SK-N-DZ (cell line): ENCODE results near the gene SHKBP1.

ENCODE experiments used
- DNase-seq: peaks from one replicate; pipeline ENCODE4 v3.0.0-alpha.2; 2015; ENCODE audit warnings: low spot score

Gene SHKBP1

DNA sequence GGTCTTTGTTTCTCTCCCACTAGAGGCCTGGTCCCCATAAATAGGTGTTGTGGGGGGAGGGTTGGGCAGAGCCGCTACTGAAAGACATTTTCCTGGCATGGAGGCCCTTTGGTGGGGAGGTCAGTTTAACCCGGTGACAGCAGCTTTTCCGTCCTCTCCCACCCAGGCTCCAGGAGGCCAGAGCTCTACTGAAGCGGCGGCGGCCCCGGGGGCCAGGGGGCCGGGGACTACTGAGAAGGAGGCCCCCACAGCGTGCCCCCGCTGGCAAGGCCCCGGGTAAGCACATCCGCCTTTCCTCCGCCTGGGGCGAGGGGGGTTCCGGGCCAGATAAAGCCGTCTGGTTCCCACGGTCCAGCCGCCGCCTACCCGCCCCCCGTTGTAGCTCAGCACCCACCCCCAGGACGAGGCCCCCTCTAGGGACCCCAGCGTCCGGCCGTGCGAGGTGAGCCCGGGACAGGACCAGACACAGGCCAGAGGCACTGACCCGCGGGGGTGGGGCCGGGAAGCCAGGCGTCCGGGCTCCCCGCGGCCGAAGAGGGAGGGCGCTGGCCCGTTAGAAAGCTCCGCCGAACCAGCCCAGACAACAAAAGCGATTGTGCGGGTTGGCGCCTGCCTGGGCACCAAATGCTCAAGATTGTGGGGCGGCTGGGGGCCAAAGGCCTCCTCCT lies 23.4 kb downstream of the SHKBP1 start:
- no peak for DNase-seq

DNA sequence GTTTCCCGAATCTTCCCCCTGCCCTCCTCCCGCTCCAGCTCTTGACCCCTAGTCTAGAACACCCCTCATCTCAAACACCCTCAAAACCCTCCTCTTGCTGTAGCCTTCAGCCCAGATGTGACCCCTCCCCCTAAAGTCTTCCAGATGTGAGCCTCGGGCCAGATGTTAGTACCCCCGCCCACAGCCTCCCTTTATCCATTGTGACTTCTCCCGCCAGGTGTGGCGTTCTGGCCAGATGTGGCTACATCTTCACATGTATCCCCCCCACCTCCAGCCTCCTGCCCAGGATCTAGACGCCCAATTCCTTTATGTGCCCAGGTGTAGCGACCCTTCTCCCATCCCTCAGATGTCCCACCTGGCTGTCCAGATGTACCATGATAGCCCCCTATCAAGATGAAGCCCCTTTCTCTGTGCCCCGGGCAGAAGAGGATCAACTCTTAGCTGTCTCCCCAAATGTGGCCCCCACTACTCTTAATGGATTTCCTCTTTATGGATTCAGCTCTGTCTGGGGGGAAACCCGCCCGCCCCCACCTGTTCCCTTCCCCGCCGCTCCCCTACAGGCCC lies 24.0 kb downstream of the SHKBP1 start:
- DNase-seq = no peak

DNA sequence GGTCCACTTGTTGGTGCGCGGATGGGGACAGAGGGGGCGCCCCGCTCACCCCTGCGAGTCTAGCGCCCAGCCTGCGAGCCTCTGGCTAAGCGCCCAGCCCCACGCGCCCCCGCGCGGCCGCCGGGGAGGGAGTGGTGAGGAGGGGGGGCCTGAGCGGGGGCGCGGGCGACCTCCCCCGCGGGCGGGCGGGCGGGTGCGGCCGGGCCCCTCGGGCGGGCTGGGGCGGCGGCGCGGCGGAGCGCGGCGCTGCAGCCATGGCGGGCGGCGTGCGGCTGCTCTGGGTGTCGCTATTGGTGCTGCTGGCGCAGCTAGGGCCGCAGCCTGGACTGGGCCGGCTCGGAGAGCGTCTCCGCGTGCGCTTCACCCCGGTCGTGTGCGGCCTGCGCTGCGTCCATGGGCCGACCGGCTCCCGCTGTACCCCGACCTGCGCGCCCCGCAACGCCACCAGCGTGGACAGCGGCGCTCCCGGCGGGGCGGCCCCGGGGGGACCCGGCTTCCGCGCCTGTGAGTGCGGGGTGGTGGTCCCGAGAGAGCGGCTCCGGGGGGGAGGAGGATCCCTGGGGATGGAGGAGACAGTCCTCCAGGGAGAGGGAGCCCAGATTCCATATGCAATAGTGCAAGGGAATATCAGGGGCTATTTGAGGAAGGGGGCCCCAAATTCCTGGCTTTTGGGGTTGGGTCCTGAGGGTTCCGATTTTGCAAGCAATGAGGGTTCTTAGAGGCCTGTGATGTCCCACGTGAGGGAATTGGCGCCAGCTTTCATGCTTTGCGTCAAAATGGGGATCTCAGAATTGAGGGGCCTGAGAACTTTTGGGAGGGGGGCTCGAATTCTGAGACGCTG lies 24.7 kb downstream of the SHKBP1 start, which contains the start of gene LTBP4:
LTBP4 (plus strand) TSS at position 236 of the 841 bp plus-strand sequence; CDS start at position 255, 19 bp downstream.
- no peak for DNase-seq

DNA sequence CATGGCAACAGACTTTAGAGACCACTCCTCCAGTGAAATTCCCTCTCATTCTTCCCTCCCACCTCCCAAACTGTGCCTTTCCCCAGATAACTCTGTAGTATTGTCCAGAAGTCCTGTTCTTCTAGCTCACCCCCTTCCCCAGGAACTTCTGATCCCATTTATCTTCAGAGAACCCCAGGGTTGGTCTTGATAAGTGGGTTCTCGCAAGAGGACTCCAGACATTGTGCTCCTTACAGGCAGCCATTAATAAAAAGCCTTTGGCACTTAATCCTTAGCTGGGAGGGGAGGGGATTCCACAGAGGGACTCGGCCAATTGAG lies 26.4 kb downstream of the SHKBP1 start:
- no peak for DNase-seq

DNA sequence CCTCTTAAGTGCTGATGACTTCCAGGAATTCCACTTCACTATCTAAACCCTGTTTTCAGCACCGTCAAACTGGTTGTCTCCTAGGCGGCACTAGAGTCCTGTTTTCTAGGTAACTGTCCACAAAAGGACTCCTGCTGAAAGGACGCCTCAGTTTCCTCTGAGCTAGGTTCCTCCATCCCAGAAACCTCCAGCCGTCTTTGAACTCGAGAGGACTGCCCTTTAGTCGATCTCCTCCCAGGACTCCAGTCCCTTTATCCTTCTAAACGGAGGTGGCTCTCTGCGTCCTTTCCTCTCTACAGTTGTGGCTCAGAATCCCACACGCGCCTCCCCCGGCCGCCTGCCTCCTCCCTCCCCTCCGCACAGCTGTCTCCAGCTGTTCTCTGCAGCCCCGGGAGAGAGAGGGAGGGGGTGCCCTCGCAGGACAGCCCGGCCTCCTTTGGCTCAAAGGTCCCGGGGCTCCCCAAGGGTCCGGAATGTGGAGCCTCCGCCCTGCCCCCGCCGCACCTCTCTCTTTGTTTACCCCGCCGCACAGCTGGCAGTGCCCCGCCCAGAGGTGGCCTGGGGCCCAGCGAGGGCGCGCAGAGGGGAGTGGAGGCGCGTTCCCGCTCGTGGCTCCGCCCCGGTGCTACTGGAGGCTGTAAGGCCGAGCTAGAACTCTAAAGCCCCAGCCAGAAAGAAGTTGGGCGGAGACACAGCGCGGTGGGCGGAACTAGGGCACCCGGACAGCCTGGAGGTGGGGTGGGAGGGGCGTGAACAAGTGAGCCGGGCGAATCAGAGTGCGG lies 26.9 kb downstream of the SHKBP1 start:
- DNase-seq = peak; percentile 91

DNA sequence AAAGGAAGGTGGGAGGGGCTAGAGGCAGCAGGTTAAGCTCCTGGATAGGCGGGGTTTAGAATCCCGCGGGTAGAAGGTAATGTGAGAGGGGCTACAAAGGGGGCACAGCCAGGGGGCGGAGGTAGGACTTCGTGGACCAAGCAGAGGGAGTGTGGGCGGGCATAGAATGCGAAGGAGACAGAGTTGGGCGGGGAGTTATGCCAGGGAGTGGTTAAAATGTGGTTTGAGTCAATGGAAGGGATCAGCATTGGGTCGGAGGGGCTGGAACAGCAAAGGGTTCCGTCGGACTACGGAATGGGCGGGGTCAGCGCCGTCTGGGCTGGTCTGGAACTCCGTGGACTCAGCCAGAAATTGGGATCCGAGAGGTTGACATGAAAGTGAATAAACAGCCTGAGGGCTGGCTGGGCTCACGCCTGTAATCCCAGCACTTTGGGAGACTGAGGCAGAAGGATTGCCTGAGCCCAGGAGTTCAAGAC lies 27.5 kb downstream of the SHKBP1 start:
- DNase-seq = no peak

DNA sequence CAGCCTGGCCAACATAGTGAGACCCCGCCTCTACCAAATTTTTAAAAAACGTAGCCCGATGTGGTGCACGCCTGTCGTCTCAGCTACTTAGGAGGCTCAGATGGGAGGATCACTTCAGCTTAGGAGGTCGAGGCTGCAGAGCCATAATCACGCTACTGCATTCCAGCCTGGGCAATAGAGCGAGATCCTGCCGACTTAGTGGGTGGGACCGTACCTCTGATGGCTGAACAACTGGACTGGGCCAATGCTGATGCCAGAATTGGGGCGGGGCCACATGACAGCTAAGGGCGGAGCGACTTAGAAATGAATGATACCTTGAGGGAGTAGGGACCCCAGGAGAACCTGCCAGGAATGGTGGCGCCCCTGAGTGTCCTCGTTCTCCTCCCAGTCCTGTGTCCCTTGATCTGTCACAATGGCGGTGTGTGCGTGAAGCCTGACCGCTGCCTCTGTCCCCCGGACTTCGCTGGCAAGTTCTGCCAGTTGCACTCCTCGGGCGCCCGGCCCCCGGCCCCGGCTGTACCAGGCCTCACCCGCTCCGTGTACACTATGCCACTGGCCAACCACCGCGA lies 28.1 kb downstream of the SHKBP1 start:
- no peak for DNase-seq

DNA sequence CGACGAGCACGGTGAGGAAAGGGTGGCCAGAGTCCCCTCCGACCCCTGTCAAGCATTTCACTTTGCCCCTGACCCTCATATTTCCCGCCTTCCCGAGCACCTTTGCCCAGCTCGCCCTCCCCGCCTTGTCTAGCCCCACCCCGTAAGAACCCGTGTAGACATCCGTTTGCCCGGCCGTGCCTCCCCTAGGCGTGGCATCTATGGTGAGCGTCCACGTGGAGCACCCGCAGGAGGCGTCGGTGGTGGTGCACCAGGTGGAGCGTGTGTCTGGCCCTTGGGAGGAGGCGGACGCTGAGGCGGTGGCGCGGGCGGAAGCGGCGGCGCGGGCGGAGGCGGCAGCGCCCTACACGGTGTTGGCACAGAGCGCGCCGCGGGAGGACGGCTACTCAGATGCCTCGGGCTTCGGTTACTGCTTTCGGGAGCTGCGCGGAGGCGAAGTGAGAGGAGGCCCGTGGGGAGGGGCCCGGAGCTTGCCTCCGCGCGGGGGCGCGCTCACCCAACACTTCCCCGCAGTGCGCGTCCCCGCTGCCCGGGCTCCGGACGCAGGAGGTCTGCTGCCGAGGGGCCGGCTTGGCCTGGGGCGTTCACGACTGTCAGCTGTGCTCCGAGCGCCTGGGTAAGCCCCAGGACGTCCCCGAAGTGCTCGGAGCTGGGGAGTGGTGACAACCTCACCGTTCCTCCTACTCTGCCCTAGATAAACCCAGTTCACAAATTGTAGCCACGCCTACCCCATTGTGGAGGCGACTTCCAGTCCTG lies 28.7 kb downstream of the SHKBP1 start:
- no peak for DNase-seq

DNA sequence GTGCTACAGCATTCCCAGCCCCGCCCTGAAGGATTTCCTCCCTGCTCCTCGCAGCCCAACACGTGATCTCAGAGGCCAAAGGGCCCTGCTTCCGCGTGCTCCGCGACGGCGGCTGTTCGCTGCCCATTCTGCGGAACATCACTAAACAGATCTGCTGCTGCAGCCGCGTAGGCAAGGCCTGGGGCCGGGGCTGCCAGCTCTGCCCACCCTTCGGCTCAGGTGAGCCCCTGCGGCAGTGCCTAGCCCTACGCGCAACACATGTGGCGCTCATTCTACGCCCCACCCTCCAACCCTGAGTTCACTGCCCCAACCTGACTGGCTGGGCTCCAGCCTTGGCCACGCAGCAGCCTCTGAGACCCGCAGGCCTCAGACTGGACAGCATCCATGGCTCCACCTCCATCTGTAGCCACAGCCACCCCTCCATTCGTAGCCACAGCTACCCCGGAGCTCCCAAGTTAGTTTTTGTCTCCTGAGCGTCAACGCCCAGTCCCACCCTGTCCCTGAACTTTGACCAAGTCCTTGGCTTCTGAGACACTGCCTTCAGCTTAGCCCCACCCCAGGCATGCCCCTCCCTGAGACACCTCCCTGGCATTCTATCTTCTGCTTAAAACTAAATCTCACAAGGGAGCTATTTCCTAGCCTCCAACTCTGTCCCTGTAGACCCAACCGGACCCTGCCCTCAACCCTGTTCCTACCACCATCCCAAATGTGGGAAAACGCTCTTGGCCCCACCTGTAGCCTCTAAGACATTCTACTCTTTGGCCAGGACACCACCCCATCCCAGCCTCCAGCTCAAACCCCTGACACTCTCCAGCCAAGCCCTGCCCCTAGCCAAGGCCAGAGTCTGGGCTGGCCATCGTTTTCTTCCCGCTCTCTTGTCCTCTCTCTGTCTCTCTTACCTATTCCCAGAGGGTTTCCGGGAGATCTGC lies 30.9 kb downstream of the SHKBP1 start:
- DNase-seq = no peak

DNA sequence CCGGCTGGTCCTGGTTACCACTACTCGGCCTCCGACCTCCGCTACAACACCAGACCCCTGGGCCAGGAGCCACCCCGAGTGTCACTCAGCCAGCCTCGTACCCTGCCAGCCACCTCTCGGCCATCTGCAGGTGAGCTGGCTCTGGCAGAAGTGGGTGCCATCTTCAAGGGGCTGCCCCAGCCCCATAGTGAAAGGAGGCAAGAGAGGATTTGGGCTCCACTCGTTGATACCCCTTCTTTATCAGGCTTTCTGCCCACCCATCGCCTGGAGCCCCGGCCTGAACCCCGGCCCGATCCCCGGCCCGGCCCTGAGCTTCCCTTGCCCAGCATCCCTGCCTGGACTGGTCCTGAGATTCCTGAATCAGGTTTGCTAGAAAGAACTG lies 31.6 kb downstream of the SHKBP1 start:
- DNase-seq = no peak

DNA sequence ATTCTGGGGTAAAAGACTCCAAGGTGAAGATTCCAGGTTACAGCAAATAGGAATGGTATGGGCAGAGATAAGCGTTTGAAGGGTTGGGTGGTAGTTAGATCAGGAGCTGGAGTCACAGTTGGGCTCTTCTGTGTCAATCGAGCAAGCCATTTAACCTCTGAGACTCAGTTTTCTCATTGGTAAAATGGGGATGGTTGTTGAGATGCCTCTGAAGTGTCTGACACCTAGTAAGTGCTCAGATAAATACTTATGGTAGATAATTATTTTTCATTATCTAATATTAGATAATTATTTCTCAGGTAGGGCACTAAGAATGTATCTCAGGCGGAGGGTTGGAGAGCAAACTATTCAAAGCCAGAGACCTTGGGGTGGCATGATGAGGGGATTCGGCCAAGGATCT lies 32.3 kb downstream of the SHKBP1 start:
- no peak for DNase-seq

DNA sequence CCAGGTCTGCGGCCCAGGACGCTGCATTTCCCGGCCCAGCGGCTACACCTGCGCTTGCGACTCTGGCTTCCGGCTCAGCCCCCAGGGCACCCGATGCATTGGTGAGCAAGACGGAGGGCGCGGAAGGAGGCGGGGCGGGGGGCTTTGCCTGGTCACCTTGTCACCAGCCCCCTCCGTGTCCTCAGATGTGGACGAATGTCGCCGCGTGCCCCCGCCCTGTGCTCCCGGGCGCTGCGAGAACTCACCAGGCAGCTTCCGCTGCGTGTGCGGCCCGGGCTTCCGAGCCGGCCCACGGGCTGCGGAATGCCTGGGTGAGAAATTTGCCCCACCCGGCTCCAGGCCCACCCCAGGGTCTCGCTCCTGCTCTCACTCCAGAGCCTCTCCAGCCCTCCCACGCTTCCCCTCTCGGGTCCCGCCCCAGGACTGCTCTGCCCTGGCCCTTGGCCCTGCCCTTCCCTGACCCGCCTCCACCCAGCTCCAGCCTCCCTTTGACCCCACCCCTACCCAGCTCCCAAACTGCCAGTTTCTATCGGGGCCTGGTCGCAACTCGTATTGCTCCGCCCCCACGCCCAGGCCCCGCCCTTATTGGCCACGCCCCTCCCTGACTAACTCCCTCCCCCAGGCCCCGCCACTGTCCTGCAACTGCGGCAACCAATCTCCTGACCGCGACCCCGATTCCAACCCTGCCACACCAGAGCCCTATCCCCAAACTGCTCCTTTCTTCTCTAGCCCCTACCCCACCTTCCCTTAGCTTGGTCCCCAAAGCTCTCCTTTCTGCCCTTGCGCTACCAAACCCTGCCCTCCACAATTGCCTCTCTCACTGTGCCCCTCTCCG lies 33.1 kb downstream of the SHKBP1 start:
- peak; percentile 75 for DNase-seq

DNA sequence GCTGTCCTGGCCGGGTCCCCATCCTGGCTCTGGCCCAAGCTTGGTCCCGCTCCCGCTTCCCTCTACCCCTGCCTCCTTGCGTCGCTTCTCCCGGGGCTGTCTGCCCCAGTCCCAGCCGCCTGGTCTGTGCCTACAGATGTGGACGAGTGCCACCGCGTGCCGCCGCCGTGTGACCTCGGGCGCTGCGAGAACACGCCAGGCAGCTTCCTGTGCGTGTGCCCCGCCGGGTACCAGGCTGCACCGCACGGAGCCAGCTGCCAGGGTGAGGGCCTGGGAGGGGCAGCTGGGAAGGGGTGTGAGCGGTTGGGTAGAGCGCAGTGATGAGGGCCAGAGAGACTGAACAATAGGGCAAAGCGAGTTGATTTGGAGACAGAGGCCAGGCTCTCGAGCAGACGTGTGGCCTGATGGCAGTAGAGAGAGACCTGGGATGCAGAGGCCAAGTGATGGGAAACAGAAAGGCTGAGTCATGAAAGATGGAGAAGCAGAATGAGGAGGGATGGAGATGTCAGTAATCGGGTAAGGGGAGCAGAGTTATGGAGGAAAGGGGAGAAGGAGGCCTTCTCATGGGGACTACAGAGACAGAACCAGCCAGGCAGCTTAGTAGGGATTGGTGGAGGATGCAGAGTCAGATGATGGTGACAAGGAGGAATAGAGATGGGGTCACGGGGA lies 33.9 kb downstream of the SHKBP1 start:
- peak; percentile 50 for DNase-seq

DNA sequence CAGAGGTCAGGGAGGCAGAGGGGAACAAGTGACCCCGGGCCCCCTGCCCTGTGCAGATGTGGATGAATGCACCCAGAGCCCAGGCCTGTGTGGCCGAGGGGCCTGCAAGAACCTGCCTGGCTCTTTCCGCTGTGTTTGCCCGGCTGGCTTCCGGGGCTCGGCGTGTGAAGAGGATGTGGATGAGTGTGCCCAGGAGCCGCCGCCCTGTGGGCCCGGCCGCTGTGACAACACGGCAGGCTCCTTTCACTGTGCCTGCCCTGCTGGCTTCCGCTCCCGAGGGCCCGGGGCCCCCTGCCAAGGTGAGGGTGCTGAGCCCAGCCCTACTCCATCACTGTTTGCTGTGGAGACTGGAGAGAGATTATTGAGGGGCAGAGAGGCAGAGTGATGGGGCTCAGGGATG lies 34.4 kb downstream of the SHKBP1 start:
- no peak for DNase-seq

DNA sequence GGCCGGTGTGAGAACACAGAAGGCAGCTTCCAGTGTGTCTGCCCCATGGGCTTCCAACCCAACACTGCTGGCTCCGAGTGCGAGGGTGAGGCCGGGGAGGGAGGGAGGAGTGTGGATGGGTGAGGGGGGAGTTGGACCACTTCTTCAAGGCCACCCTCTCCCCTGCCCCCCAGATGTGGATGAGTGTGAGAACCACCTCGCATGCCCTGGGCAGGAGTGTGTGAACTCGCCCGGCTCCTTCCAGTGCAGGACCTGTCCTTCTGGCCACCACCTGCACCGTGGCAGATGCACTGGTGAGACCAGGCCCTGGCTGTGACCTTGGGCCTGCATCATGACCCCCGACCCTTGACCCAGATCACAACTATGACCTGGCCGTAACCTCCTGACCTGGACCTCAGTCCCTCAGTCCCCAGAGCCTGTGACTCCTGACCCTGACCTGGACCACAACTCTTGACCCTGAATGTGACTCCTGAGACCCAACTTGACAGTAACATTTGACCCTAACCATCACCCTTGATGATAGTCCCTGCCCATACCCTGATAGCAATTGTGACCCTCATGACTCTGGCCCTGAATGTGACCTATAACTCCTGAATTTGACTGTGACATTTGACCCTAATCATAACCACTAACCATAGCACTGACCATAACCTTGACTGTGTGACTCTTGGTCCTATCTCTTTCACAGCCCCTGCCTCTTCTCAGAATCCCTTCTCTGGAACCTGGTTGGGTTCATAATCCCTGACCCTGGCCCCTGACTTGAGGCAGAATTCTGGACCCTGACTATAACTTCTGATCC lies 35.4 kb downstream of the SHKBP1 start:
- DNase-seq = no peak

DNA sequence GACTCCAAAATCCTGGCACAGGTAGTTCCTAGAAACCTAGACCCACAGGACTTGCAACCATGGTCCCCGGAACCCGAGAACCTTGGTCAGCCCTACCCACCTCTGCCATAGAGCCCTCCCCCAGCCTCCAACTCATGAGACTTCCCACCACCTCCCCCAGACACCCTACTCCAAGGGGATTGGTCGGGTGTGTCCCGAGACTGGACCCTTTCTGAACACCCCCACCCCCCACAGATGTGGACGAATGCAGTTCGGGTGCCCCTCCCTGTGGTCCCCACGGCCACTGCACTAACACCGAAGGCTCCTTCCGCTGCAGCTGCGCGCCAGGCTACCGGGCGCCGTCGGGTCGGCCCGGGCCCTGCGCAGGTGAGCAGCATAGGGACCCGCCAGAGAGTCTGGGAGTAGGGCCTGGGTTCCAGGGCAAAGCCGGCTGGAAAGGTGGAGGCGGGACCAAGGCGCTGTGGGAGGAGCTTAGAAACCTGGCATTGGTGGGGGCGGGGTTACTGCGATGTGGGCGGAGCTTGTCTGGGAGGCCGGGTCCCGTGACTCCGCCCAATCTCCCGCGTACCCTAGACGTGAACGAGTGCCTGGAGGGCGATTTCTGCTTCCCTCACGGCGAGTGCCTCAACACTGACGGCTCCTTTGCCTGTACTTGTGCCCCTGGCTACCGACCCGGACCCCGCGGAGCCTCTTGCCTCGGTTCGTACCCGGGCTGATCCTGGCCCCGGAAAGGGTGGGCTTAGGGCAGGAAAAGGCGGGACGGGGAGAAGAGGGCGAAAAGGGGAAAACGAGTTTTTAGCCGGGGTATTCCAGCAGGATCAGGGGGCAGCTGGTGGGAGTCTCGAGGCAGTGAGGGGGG lies 36.4 kb downstream of the SHKBP1 start:
- no peak for DNase-seq
